ENCODE results near the gene TRUB1. TPM values are rescaled to one million over a fixed set of nuclear protein-coding genes. Genes with fewer than 3 reads are reported as not detected.

Gene TRUB1
- total RNA-seq, 1 experiment from 2014 or later: 30.4 TPM

DNA sequence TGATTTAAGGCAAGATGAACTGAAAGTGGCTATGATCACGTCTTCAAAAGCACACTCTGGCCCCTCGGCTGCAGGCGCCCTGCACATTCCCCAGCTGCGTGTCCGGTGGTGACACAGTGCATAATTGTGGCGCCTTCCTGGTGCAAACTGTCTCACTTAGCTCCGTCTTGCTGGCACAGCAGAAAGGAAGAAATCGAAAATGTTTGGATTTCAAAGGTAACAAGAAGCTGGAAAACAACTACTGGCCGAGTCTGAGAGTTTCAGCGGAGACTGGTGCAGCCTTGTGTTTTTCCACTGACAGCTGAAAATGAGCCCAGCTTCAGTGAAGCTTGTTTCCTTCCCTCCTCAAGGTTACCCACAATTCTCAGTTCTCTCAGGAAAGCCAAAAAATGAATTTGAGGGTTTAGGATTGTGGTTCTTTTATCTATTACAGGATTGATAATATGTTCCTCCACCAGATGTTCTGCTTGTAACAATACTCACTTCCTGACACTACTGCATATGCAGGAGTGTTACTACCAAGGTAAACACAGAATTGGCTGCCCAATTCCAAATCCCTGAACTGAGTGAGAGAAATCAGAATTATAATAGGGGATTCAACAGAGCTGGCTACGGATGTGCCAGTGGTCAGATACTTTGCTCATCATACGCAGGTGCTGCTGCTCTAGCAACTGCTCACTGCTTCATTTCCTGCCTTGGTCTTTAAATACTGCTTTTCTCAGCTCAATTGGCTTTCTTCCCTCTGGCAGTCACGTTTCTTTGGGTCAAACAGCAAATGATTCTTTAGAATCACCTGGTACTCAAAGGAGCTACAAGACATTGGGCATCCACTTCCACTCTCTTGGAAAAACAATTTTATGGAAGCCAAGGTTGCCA lies 63.7 kb downstream of the TRUB1 start:
- TF ChIP-seq TCF7L2 (IDR thresholded peaks at IDR 0.05; ENCODE audit: low read depth, low read length) (no peak), SIN3A (IDR thresholded peaks at IDR 0.05; ENCODE audit: borderline replicate concordance, insufficient read depth, low read depth, low read length) (no peak), POLR2AphosphoS5 (IDR thresholded peaks at IDR 0.05; ENCODE audit: low read depth, low read length) (no peak)
- TF ChIP-seq, protein P1, sequence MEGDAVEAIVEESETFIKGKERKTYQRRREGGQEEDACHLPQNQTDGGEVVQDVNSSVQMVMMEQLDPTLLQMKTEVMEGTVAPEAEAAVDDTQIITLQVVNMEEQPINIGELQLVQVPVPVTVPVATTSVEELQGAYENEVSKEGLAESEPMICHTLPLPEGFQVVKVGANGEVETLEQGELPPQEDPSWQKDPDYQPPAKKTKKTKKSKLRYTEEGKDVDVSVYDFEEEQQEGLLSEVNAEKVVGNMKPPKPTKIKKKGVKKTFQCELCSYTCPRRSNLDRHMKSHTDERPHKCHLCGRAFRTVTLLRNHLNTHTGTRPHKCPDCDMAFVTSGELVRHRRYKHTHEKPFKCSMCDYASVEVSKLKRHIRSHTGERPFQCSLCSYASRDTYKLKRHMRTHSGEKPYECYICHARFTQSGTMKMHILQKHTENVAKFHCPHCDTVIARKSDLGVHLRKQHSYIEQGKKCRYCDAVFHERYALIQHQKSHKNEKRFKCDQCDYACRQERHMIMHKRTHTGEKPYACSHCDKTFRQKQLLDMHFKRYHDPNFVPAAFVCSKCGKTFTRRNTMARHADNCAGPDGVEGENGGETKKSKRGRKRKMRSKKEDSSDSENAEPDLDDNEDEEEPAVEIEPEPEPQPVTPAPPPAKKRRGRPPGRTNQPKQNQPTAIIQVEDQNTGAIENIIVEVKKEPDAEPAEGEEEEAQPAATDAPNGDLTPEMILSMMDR (IDR thresholded peaks at IDR 0.05): no peak
- TF ChIP-seq, protein P2, sequence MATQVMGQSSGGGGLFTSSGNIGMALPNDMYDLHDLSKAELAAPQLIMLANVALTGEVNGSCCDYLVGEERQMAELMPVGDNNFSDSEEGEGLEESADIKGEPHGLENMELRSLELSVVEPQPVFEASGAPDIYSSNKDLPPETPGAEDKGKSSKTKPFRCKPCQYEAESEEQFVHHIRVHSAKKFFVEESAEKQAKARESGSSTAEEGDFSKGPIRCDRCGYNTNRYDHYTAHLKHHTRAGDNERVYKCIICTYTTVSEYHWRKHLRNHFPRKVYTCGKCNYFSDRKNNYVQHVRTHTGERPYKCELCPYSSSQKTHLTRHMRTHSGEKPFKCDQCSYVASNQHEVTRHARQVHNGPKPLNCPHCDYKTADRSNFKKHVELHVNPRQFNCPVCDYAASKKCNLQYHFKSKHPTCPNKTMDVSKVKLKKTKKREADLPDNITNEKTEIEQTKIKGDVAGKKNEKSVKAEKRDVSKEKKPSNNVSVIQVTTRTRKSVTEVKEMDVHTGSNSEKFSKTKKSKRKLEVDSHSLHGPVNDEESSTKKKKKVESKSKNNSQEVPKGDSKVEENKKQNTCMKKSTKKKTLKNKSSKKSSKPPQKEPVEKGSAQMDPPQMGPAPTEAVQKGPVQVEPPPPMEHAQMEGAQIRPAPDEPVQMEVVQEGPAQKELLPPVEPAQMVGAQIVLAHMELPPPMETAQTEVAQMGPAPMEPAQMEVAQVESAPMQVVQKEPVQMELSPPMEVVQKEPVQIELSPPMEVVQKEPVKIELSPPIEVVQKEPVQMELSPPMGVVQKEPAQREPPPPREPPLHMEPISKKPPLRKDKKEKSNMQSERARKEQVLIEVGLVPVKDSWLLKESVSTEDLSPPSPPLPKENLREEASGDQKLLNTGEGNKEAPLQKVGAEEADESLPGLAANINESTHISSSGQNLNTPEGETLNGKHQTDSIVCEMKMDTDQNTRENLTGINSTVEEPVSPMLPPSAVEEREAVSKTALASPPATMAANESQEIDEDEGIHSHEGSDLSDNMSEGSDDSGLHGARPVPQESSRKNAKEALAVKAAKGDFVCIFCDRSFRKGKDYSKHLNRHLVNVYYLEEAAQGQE (IDR thresholded peaks at IDR 0.05; ENCODE audit: insufficient read depth in 1 of 2, low read depth in 2 of 2, low read length in 1 of 2): no peak
- H3K27ac ChIP-seq (ENCODE audit: low read length): 0 out of 2 replicates have a peak overlapping the region, but pooled peaks have one; percentile 7
- POLR2A ChIA-PET: no interaction called here
- ATAC-seq (peak; percentile 62), DNase-seq (ENCODE audit: low read depth, low spot score) (no peak)
- no peaks in the 10 kb centered on the region for H3K9me3 ChIP-seq (ENCODE audit: control insufficient read depth, insufficient read depth, low read depth, low read length)
- no TSS peak for BruUV-seq (replicated peaks)
- peaks cover 10% of the 10 kb centered on the region for H3K4me1 ChIP-seq (ENCODE audit: control insufficient read depth, insufficient read depth, low read length)
- H3K4me3 ChIP-seq (ENCODE audit: low read depth in 2 of 2, low read length in 2 of 2): peak overlapping the region; percentile 19 to 35
- intact Hi-C loops (cut with micrococcal nuclease; ENCODE audit: unreplicated experiment) (no loop called here), in situ Hi-C loops (cut with HindIII; ENCODE audit: low pct_unique_long_range_greater_than_20kb, low sequenced_read_pairs) (no loop called here)
- no peaks in the 10 kb centered on the region for H3K36me3 ChIP-seq (ENCODE audit: control insufficient read depth, insufficient read depth, low read length)
- H3K27me3 ChIP-seq (ENCODE audit: control insufficient read depth, insufficient read depth, low read length): peaks cover 3% of the 10 kb centered on the region; the same call in 1 of the 2 replicates
- CTCF ChIA-PET: no interaction called here

DNA sequence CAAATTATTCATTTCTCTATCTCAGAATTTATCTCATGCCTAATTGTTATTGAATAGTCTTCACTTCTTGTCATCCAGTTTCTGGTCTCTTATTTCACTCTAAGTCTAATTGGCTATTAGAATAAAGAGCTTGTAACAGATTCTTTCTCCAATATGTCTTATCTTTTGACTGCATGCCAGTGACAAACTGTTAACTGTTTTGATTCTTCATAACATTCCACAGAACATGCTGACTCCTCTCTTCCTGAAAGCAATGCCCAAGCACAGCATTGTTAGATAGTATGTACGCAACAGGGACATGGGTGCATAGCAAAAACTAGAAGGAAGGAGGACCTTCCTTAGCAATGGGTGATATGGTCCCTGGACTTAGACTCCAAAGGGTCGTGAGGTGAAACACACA lies 65.4 kb downstream of the TRUB1 start:
- Histone ChIP-seq H3K36me3 (ENCODE audit: control insufficient read depth, insufficient read depth, low read length) (no peaks in the 10 kb centered on the region), H3K27ac (ENCODE audit: low read length) (no peak overlapping the region), H3K4me1 (ENCODE audit: control insufficient read depth, insufficient read depth, low read length) (peaks cover 10% of the 10 kb centered on the region), H3K9me3 (ENCODE audit: control insufficient read depth, insufficient read depth, low read depth, low read length) (no peaks in the 10 kb centered on the region), H3K27me3 (ENCODE audit: control insufficient read depth, insufficient read depth, low read length) (peaks cover 3% of the 10 kb centered on the region; the same call in 1 of the 2 replicates), H3K4me3 (ENCODE audit: low read depth in 2 of 2, low read length in 2 of 2) (no peak overlapping the region)
- no TSS peak for BruUV-seq (replicated peaks)
- no peak for DNase-seq (ENCODE audit: low read depth, low spot score)
- TF ChIP-seq SIN3A (IDR thresholded peaks at IDR 0.05; ENCODE audit: borderline replicate concordance, insufficient read depth, low read depth, low read length): no peak
- TF ChIP-seq TCF7L2 (IDR thresholded peaks at IDR 0.05; ENCODE audit: low read depth, low read length): no peak
- TF ChIP-seq, protein P2 (IDR thresholded peaks at IDR 0.05; ENCODE audit: insufficient read depth in 1 of 2, low read depth in 2 of 2, low read length in 1 of 2): no peak
- TF ChIP-seq POLR2AphosphoS5 (IDR thresholded peaks at IDR 0.05; ENCODE audit: low read depth, low read length): no peak
- TF ChIP-seq, protein P1 (IDR thresholded peaks at IDR 0.05): no peak
- in situ Hi-C loops (cut with HindIII; ENCODE audit: low pct_unique_long_range_greater_than_20kb, low sequenced_read_pairs): no loop called here
- intact Hi-C loops (cut with micrococcal nuclease; ENCODE audit: unreplicated experiment): no loop called here
- ChIA-PET CTCF (no interaction called here), POLR2A (no interaction called here)
- ATAC-seq: no peak

All from Panc1 (cell line).